ENCODE measurements around the gene GLUD2.
A peak's percentile ranks its signal among the peaks of the same experiment; 100 is the strongest.
"Not testable (repeated sequence)": the region's sequence is repeated elsewhere in the genome, so short reads cannot be mapped to it uniquely, and the experiment has no call there.

GLUD2 gene

DNA sequence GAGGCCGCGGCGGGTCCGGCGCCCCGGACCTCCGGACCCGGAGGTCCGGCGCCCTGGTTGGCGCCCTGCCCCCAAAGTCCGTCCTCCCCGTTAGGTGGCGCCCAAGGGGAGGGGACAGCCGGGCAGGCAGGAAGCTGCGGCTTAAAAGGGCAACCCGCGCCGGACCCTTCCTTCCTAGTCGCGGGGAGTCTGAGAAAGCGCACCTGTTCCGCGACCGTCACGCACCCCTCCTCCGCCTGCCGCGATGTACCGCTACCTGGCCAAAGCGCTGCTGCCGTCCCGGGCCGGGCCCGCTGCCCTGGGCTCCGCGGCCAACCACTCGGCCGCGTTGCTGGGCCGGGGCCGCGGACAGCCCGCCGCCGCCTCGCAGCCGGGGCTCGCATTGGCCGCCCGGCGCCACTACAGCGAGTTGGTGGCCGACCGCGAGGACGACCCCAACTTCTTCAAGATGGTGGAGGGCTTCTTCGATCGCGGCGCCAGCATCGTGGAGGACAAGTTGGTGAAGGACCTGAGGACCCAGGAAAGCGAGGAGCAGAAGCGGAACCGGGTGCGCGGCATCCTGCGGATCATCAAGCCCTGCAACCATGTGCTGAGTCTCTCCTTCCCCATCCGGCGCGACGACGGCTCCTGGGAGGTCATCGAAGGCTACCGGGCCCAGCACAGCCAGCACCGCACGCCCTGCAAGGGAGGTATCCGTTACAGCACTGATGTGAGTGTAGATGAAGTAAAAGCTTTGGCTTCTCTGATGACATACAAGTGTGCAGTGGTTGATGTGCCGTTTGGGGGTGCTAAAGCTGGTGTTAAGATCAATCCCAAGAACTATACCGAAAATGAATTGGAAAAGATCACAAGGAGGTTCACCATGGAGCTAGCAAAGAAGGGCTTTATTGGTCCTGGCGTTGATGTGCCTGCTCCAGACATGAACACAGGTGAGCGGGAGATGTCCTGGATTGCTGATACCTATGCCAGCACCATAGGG, at the start of gene GLUD2:
Gene GLUD2, plus strand, starts transcription at position 170 of the 979 bp plus-strand sequence. Its CDS starts 75 bp downstream, at position 245.
- DNase-seq (ENCODE audit: low read depth, low spot score) = peak; percentile 7

- DNase-seq (ENCODE audit: low read depth, low spot score) = no peak
These were observed 48.0 kb upstream of the GLUD2 start for GRCh38 chrX:120999413-120999812.

DNA sequence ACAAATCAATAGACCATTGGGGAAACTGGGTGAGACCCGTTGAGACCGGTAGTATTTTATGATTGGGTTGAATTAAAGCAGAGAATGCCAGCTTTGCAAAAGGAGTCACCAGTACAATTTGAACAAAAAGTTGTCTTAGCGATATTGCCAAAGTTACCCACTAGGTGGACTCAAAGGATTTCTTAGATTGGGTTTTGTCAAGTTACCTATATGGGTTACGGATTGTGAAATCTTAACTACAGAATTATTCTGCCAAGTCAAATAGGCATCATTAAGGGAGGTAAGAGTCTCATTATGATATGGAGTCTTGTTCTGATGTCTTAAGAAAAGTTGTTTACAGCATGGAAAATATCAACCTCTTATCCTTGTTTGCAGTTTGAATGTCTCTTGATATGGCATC, 46.8 kb upstream of the GLUD2 start:
- DNase-seq (ENCODE audit: low read depth, low spot score) = no peak

- DNase-seq (ENCODE audit: low read depth, low spot score) = no peak
These were observed 38.5 kb upstream of the GLUD2 start for GRCh38 chrX:121008920-121009319.

GRCh38 chrX:121009764-121010163, 37.6 kb upstream of the GLUD2 start:
- DNase-seq (ENCODE audit: low read depth, low spot score) = no peak

GRCh38 chrX:121010218-121010617, 37.2 kb upstream of the GLUD2 start:
- no peak for DNase-seq (ENCODE audit: low read depth, low spot score)

GRCh38 chrX:121011254-121011653, 36.2 kb upstream of the GLUD2 start:
- DNase-seq (ENCODE audit: low read depth, low spot score) = no peak

DNA sequence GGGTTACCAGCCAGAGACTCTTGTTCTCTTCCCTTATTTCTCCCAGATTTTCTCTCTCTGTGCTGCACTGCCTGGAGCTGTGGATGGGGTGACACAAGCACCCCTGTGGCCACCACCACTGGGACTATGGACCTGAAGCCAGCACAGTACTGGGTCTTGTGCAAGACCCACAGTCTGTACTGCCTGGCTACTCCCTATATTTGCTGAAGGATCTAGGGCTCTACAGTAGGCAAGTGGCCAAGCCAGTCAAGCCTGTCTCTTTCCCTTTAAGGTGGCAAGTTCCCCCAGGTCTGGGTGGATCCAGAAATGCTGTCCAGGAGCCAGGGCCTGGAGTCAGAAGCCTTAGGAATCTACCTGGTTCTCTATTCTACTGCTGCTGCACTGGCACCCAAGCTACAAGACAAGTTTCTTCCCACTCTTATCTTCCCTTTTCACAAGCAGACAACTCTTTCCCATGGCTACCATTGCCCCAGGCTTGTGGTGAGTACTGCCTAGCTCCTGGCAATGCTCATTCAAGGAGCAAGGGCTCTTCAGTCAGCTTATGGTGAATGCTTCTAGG, 33.4 kb upstream of the GLUD2 start:
- DNase-seq (ENCODE audit: low read depth, low spot score) = no peak

GRCh38 chrX:121014826-121015225, 32.6 kb upstream of the GLUD2 start:
- no peak for DNase-seq (ENCODE audit: low read depth, low spot score)

- DNase-seq (ENCODE audit: low read depth, low spot score) = no peak
These were observed 19.0 kb upstream of the GLUD2 start for GRCh38 chrX:121028419-121028818.

GRCh38 chrX:121030083-121030482, 17.3 kb upstream of the GLUD2 start:
- no peak for DNase-seq (ENCODE audit: low read depth, low spot score)

- no peak for DNase-seq (ENCODE audit: low read depth, low spot score)
These were observed 14.9 kb upstream of the GLUD2 start for GRCh38 chrX:121032531-121032930.

- no peak for DNase-seq (ENCODE audit: low read depth, low spot score)
These were observed 11.3 kb upstream of the GLUD2 start for GRCh38 chrX:121036137-121036536.

DNA sequence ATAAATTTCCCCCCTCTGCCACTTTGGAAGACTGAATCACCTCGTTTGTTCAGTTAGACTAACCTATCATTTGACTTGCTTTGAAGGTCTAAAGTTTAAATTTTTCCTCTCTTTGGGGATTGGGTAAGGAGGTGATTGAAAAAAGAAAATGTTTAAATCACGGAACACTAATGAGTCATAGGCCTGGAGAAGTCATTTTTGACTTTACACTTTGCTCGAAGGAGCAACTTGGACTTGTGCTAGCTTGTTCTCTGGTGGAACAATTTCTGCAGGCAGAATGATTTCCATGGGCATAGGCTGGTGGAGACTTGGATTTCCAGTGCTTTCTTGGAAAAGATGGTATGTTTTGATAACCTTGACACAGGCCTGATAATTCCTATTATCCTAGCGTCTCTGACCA, 10.5 kb upstream of the GLUD2 start:
- no peak for DNase-seq (ENCODE audit: low read depth, low spot score)

- DNase-seq (ENCODE audit: low read depth, low spot score) = no peak
These were observed 3.4 kb downstream of the GLUD2 start for GRCh38 chrX:121050781-121051180.

- no peak for DNase-seq (ENCODE audit: low read depth, low spot score)
These were observed 4.7 kb downstream of the GLUD2 start for GRCh38 chrX:121052122-121052521.

GRCh38 chrX:121062289-121062688, 14.9 kb downstream of the GLUD2 start:
- DNase-seq (ENCODE audit: low read depth, low spot score) = no peak

GRCh38 chrX:121064579-121064978, 17.2 kb downstream of the GLUD2 start:
- DNase-seq (ENCODE audit: low read depth, low spot score) = no peak

GRCh38 chrX:121084247-121084646, 36.8 kb downstream of the GLUD2 start:
- DNase-seq (ENCODE audit: low read depth, low spot score) = not testable (repeated sequence)

DNA sequence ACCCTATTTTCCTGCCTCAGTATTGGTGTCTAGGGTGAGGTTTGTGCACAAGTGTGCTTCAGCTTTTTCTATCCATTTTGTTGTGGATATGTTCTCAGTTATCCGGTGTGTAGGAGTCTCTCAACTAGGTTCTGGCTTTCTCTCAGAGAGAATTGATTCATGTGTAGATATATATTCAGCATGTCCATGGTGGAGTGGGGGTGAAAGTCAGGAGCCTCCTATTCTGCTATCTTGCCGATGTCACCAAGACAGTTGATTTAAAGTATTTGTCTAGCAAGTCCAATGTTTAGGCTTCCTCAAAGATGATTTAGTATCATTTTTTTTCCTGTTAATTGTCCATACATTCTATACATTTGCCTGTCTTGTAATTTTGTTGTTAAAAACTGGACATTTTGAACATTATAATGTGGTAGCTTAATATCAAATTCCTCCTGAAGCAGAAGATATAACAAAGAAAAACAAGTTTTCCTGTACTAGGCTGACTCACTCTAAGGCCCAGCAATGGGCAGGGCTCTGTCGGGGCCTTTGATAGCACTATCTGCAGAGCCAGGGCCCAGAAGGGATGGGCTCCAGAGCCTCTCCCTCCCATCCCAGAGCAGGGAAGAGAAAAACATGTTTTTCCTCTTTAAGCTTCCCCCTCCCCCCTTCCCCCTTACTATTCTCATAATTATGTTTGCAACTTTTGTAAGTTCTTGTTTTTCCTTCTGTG, 37.6 kb downstream of the GLUD2 start:
- no peak for DNase-seq (ENCODE audit: low read depth, low spot score)

DNA sequence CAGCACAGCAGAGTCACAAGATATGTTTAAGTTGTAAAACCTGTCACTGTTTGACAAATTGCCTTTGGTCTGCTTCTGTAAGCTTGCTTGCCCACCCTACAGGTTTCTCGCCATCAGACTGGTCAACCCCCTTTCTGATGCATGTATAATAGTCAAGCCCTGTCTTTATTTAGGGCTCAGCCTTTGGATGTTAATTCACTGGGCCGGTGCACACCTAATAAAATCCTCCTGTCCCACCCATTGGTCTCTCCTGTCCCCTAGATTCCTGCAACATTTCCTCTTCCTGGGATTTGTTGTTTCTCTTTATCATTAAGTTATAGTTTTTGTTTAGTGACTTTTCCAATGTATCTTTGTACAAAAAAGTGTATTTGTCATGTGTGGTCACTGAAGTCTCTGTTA, 38.2 kb downstream of the GLUD2 start:
- no peak for DNase-seq (ENCODE audit: low read depth, low spot score)

GRCh38 chrX:121093011-121093410, 45.6 kb downstream of the GLUD2 start:
- DNase-seq (ENCODE audit: low read depth, low spot score) = no peak

All from iPS DF 19.7 (cell line).